Ovary (tissue), 9 donors: Measurements from ENCODE around the gene DNAJC7. TPM values are rescaled to one million over a fixed set of nuclear protein-coding genes. Genes with fewer than 3 reads are reported as not detected.
"Not testable (repeated sequence)": the region's sequence is repeated elsewhere in the genome, so short reads cannot be mapped to it uniquely, and the experiment has no call there.

Experiments used
- DNase-seq, 5 donors: peaks; one replicate each; pipeline ENCODE4 v3.0.0-alpha.2; 2019 to 2020
- H3K27ac ChIP-seq, 2 donors: fragments of 200-600 bp; one replicate each; pipeline versions ENCODE4 v1.5.1 to v1.8.0; 2019 to 2022
- H3K27me3 ChIP-seq: fragments of 200-600 bp; one replicate; pipeline ENCODE4 v1.8.0; 2022
- H3K36me3 ChIP-seq: fragments of 200-600 bp; sonication (generic); one replicate; pipeline ENCODE4 v1.5.1; 2019
- H3K4me1 ChIP-seq: one replicate; pipeline ENCODE4 v1.8.1; 2013; ENCODE audit warnings: mild to moderate bottlenecking, moderate library complexity; ENCODE audit not compliant: insufficient read depth
- H3K4me3 ChIP-seq: fragments of 200-600 bp; sonication (generic); one replicate; pipeline ENCODE4 v1.5.1; 2017
- H3K9me3 ChIP-seq, 2 donors: fragments of 200-600 bp in 1 of 2; sonication (generic) in 1 of 2; one replicate each; pipeline versions ENCODE4 v1.5.1 to v1.8.1; 2013 to 2019; ENCODE audit warnings: mild to moderate bottlenecking in 1 of 2, moderate library complexity in 1 of 2
- EP300 ChIP-seq: sonication (generic); formaldehyde crosslinking; IDR thresholded peaks from one replicate; pipeline ENCODE4 v1.6.1; 2017; ENCODE audit warnings: antibody characterized with exemption
- POLR2A ChIP-seq: fragments of 450-650 bp; IDR thresholded peaks from one replicate; pipeline ENCODE4 v1.6.1; 2017; ENCODE audit warnings: antibody characterized with exemption, mild to moderate bottlenecking, moderate library complexity
- WGBS, 3 donors: extraction: QIAGEN DNeasy Blood & Tissue Kit in 1 of 3; methylation state at CpG; one replicate each; pipeline versions ENCODE4 v1.1.5 to v1.1.7; 2013 to 2017; 5-methylcytosine and 5-hydroxymethylcytosine counted together
- intact Hi-C, 4 donors: fragments of 100-400 bp; cut with DNase I; formaldehyde crosslinking; loops; one replicate each; pipeline versions ENCODE4 v1.11.0 to v1.15.1; 2022 to 2023
- polyA plus RNA-seq, 2 donors: library from polyadenylated mRNA; stranded (reverse); fragments of 200-250 nt in 1 of 2; fragments of 350-450 nt in 1 of 2; fragmentation: Illumina TruSeq in 1 of 2; extraction: RNeasy Lipid Tissue Mini Kit (QIAGEN cat#74804) in 1 of 2; gene quantifications; one replicate each; pipeline ENCODE4 v1.2.3, GENCODE V29; 2013 to 2014
- total RNA-seq, 7 donors: library from RNA; depleted of rRNA in 2 of 7; stranded (reverse); fragments of >200 nt in 2 of 7; fragmentation: NEBNext Ultra II Directional in 3 of 7; extraction: Animal tissue kit (Norgen Biotek cat#: 25700) in 3 of 7; gene quantifications; one replicate each; pipeline versions ENCODE4 v1.1.0 to v1.2.4, GENCODE V29; 2016 to 2023
- TF ChIP-seq, protein P1 (sequence below), 3 donors: fragments of 450-650 bp in 2 of 3; fragments of 200-600 bp in 1 of 3; IDR thresholded peaks; one replicate each; pipeline versions ENCODE4 v1.5.1 to v1.8.0; 2016 to 2022; ENCODE audit warnings: antibody characterized with exemption in 3 of 3, mild to moderate bottlenecking in 1 of 3
- donor health status: DM: no; HTN: no; CAD: no; lungs with moderate emphysema.
- donor health status: DM: no; HTN: no; CAD: no.
- donor health status: Bipolar disorder and iron deficiency.
- donor health status: DM: yes; HTN: yes; CAD: no.
- donor health status: DM: no; HTN: no; CAD: no.
- donor health status: DM: yes; HTN: yes; CAD: no.

DNAJC7 gene
- total and polyA plus RNA-seq, 9 donors: 37.7 to 102 (median 70.1) TPM

- intact Hi-C loops: loop anchor here in 2 of 4 donors (2.0 to 5.0 kb wide), 2 partner anchors 93 to 94 kb away; no protein-coding TSS in a partner anchor
- Histone ChIP-seq H3K36me3 (no peaks in the 10 kb centered on the region), H3K4me1 (peaks cover 7% of the 10 kb centered on the region), H3K27ac (no peak overlapping the region), H3K9me3 (no peaks in the 10 kb centered on the region), H3K27me3 (no peaks in the 10 kb centered on the region), H3K4me3 (no peak overlapping the region)
- TF ChIP-seq EP300 (no peak), POLR2A (no peak)
- TF ChIP-seq, protein P1, sequence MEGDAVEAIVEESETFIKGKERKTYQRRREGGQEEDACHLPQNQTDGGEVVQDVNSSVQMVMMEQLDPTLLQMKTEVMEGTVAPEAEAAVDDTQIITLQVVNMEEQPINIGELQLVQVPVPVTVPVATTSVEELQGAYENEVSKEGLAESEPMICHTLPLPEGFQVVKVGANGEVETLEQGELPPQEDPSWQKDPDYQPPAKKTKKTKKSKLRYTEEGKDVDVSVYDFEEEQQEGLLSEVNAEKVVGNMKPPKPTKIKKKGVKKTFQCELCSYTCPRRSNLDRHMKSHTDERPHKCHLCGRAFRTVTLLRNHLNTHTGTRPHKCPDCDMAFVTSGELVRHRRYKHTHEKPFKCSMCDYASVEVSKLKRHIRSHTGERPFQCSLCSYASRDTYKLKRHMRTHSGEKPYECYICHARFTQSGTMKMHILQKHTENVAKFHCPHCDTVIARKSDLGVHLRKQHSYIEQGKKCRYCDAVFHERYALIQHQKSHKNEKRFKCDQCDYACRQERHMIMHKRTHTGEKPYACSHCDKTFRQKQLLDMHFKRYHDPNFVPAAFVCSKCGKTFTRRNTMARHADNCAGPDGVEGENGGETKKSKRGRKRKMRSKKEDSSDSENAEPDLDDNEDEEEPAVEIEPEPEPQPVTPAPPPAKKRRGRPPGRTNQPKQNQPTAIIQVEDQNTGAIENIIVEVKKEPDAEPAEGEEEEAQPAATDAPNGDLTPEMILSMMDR (IDR thresholded peaks at IDR 0.05): no peak
- DNase-seq: peak in 1 of 5 donors; percentile 34
- 64 to 75% (median 72%) methylated on average over 15 of the region's 15 CpGs for WGBS, 3 donors
Observed at GRCh38 chr17:42023524-42024349, 6.5 kb upstream of the DNAJC7 start.

DNA sequence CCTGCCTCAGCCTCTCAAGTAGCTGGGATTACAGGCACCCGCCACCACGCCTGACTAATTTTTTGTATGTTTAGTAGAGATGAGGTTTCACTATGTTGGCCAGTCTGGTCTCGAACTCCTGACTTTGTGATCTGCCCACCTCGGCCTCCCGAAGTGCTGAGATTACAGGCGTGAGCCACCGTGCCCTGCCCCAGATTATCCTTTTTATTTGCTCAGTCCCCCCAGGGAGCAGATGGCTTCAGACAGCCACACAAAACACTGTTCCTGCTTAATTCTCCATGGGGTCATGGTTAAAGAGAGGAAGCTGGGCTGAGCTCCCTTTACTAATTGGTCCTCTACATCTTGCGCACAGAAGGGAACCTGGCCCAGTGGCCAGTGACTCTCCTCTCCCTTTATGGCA lies 3.6 kb upstream of the DNAJC7 start:
- intact Hi-C loops: loop anchor here in 1 of 4 donors (5.0 kb wide), 1 partner anchor 96 kb away; no protein-coding TSS in a partner anchor
- H3K27me3 ChIP-seq, H3K9me3 ChIP-seq, H3K27ac ChIP-seq, H3K36me3 ChIP-seq, DNase-seq: not testable (repeated sequence)
- 73 to 77% (median 76%) methylated on average over 8 of the region's 8 CpGs for WGBS, 3 donors
- peak overlapping the region; percentile 99 for H3K4me3 ChIP-seq
- peaks cover 12% of the 10 kb centered on the region for H3K4me1 ChIP-seq

- WGBS, 3 donors: 6 to 10% (median 6%) methylated on average over 29 to 49 of the region's 49 CpGs
- Histone ChIP-seq H3K9me3 (no peaks in the 10 kb centered on the region), H3K27me3 (no peaks in the 10 kb centered on the region), H3K27ac (peak within 1 kb of the TSS; percentile 3 to 76), H3K4me1 (peaks cover 13% of the 10 kb centered on the region), H3K4me3 (peak within 1 kb of the TSS; percentile 99), H3K36me3 (no peaks in the 10 kb centered on the region)
- DNase-seq: peak; percentile 89 to 94 (median 92)
- TF ChIP-seq EP300 (no peak), POLR2A (peak; percentile 52)
- TF ChIP-seq, protein P1 (IDR thresholded peaks at IDR 0.05): peak; percentile 92 to 97 (median 92)
- intact Hi-C loops: loop anchor here in 2 of 4 donors (5.0 kb wide), 2 partner anchors 52 to 98 kb away; partner anchors contain the start of gene CNP (in 1 of the 2)
Observed at GRCh38 chr17:42019509-42020404, 2.5 kb upstream of the DNAJC7 start, which contains the start of gene NKIRAS2. Gene NKIRAS2 (plus strand): TSS chr17:42020090. CDS start chr17:42021578, 1,488 bp downstream.

GRCh38 chr17:42018988-42019387 lies 1.7 kb upstream of the DNAJC7 start:
- Histone ChIP-seq H3K4me1 (peaks cover 13% of the 10 kb centered on the region), H3K27ac (no peak overlapping the region), H3K9me3 (no peaks in the 10 kb centered on the region), H3K4me3 (no peak overlapping the region), H3K27me3 (no peaks in the 10 kb centered on the region), H3K36me3 (no peaks in the 10 kb centered on the region)
- no peak for DNase-seq
- 83 to 89% (median 88%) methylated on average over 4 of the region's 4 CpGs for WGBS, 3 donors
- intact Hi-C loops: loop anchor here in 1 of 4 donors (5.0 kb wide), 1 partner anchor 52 kb away; the partner anchor contains the start of gene CNP
- TF ChIP-seq, protein P1 (IDR thresholded peaks at IDR 0.05): no peak
- TF ChIP-seq EP300: no peak
- TF ChIP-seq POLR2A: no peak
